HepG2 (cell line): ENCODE measurements around the gene ZNF175. TPM values are rescaled to one million over a fixed set of nuclear protein-coding genes. Genes with fewer than 3 reads are reported as not detected.

Source experiments
- ATAC-seq: fragments of 200-7000 bp; cut with Tn5 transposase; 3 replicates; pipeline ENCODE4 v1.9.1; 2020; ENCODE audit warnings: mild to moderate bottlenecking, moderate library complexity
- BruUV-seq: library from RNA; stranded (reverse); fragments of 400-500 nt; replicated peaks from 2 replicates; lab custom pipeline; 2021; lab: Mats Ljungman, UMichigan
- CTCF ChIA-PET: fragments of 300-600 bp; formaldehyde crosslinking; extraction: SDS; loops from one replicate; lab custom pipeline; 2021; ENCODE audit warnings: low total read pairs, inconsistent platforms, low intra/inter-chr PET ratio; lab: Yijun Ruan, JAX
- POLR2A ChIA-PET: fragments of 350-600 bp; sonication (Branson Sonifier 250); formaldehyde crosslinking; loops from one replicate; lab custom pipeline; 2020; ENCODE audit warnings: antibody characterized with exemption, inconsistent platforms; lab: Yijun Ruan, JAX
- DNase-seq: peaks from one replicate; pipeline ENCODE4 v3.0.0-alpha.2; 2015; ENCODE audit warnings: low spot score
- FAIRE-seq: peaks from 3 replicates; lab custom pipeline; 2011; peaks lifted over from hg19 to GRCh38; lab: Jason Lieb, UNC
- H2AFZ ChIP-seq: one replicate; pipeline ENCODE4 v1.6.1; 2011; ENCODE audit warnings: low read length, inconsistent platforms
- H3K27ac ChIP-seq: fragments of 300-600 bp; 3 replicates; pipeline ENCODE4 v1.8.0; 2011; ENCODE audit warnings: mixed run types, mild to moderate bottlenecking, mixed read lengths, low read length, inconsistent platforms; ENCODE audit not compliant: insufficient read depth; ENCODE audit errors: extremely low read length
- H3K27me3 ChIP-seq, 2 experiments: fragments of 200-600 bp in 1 of 2; 2 replicates in 1 of 2; 3 replicates in 1 of 2; pipeline versions ENCODE4 v1.6.0 to v1.8.0; 2011; ENCODE audit warnings: low read length in 2 of 2, mild to moderate bottlenecking in 2 of 2, moderate library complexity in 2 of 2, inconsistent platforms in 1 of 2; ENCODE audit not compliant: insufficient read depth in 2 of 2, control insufficient read depth in 1 of 2
- H3K36me3 ChIP-seq, 2 experiments: fragments of 200-600 bp in 1 of 2; replicated peaks in 1 of 2; 2 replicates in 1 of 2; 3 replicates in 1 of 2; pipeline versions ENCODE4 v1.5.1 to v1.8.0; 2011; ENCODE audit warnings: low read length in 2 of 2, inconsistent platforms in 1 of 2; ENCODE audit not compliant: insufficient read depth in 2 of 2, control insufficient read depth in 1 of 2
- H3K4me1 ChIP-seq: 2 replicates; pipeline ENCODE4 v1.5.1; 2012; ENCODE audit warnings: low read length, inconsistent platforms; ENCODE audit not compliant: insufficient read depth
- H3K4me2 ChIP-seq: 2 replicates; pipeline ENCODE4 v1.6.0; 2011; ENCODE audit warnings: low read depth, low read length, inconsistent platforms
- H3K4me3 ChIP-seq, 3 experiments: fragments of 200-600 bp in 1 of 3; sonication (generic), shearing (Covaris generic) in 1 of 3; replicated peaks in 1 of 3; 2 replicates each; pipeline ENCODE4 v1.5.1; 2011 to 2016; ENCODE audit warnings: low read length in 3 of 3, inconsistent platforms in 2 of 3, low read depth in 2 of 3, mild to moderate bottlenecking in 2 of 3, control low read depth in 1 of 3, mixed read lengths in 1 of 3; ENCODE audit not compliant: insufficient read depth in 1 of 3
- H3K79me2 ChIP-seq: one replicate; pipeline ENCODE4 v1.6.1; 2011; ENCODE audit warnings: low read length, inconsistent platforms; ENCODE audit not compliant: insufficient read depth
- H3K9ac ChIP-seq: 2 replicates; pipeline ENCODE4 v1.6.0; 2011; ENCODE audit warnings: mild to moderate bottlenecking, low read depth, low read length, inconsistent platforms; ENCODE audit not compliant: insufficient read depth
- H3K9me3 ChIP-seq: 2 replicates; pipeline ENCODE4 v1.5.1; 2012; ENCODE audit warnings: mild to moderate bottlenecking, low read length
- H4K20me1 ChIP-seq: 2 replicates; pipeline ENCODE4 v1.6.0; 2011; ENCODE audit warnings: inconsistent platforms, mild to moderate bottlenecking, low read length, moderate library complexity; ENCODE audit not compliant: insufficient read depth
- CBX5 ChIP-seq: sonication (generic); formaldehyde crosslinking; IDR thresholded peaks from 2 replicates; pipeline ENCODE4 v1.4.0; 2020; ENCODE audit warnings: missing genetic modification reagents, borderline replicate concordance
- CENPX ChIP-seq: sonication (generic); formaldehyde crosslinking; IDR thresholded peaks from 2 replicates; pipeline ENCODE4 v1.9.0; 2021; ENCODE audit warnings: mild to moderate bottlenecking, missing genetic modification reagents, moderate library complexity
- ETV6 ChIP-seq: sonication (generic); formaldehyde crosslinking; conservative IDR thresholded peaks from 2 replicates; pipeline ENCODE4 v1.4.0; 2020; ENCODE audit warnings: missing genetic modification reagents
- FIP1L1 ChIP-seq: fragments of 200-400 bp; formaldehyde crosslinking; IDR thresholded peaks from 2 replicates; pipeline ENCODE4 v1.6.1; 2018; ENCODE audit warnings: low read depth, mild to moderate bottlenecking, low read length, moderate library complexity, borderline replicate concordance; ENCODE audit not compliant: insufficient read depth
- GTF2F1 ChIP-seq: fragments of 150-350 bp; IDR thresholded peaks from 2 replicates; pipeline ENCODE4 v1.6.1; 2014; ENCODE audit warnings: low read length
- IRX3 ChIP-seq: sonication (generic); formaldehyde crosslinking; IDR thresholded peaks from 2 replicates; pipeline ENCODE4 v1.8.1; 2023; ENCODE audit warnings: mild to moderate bottlenecking, low read depth, missing genetic modification reagents, borderline replicate concordance
- MATR3 ChIP-seq: sonication (generic); formaldehyde crosslinking; IDR thresholded peaks from 2 replicates; pipeline ENCODE4 v1.4.0; 2020; ENCODE audit warnings: missing genetic modification reagents
- MTF1 ChIP-seq: sonication (generic); formaldehyde crosslinking; IDR thresholded peaks from 2 replicates; pipeline ENCODE4 v1.5.0; 2020; ENCODE audit warnings: missing genetic modification reagents
- NRL ChIP-seq: sonication (generic); formaldehyde crosslinking; IDR thresholded peaks from 2 replicates; pipeline ENCODE4 v1.5.0; 2020; ENCODE audit warnings: missing genetic modification reagents, mild to moderate bottlenecking, moderate library complexity, borderline replicate concordance
- TFDP1 ChIP-seq: IDR thresholded peaks from 2 replicates; pipeline ENCODE4 v1.6.1; 2016; ENCODE audit warnings: missing compliant biosample characterization, missing genetic modification reagents, borderline replicate concordance
- ZBTB49 ChIP-seq: sonication (generic); formaldehyde crosslinking; IDR thresholded peaks from 2 replicates; pipeline ENCODE4 v1.4.0; 2020; ENCODE audit warnings: missing genetic modification reagents, borderline replicate concordance
- WGBS: methylation state at CpG from one replicate; pipeline ENCODE4 v1.1.6; 2017; ENCODE audit warnings: low lambda C conversion rate; 5-methylcytosine and 5-hydroxymethylcytosine counted together
- in situ Hi-C: cut with HindIII; loops from 2 replicates; pipeline ENCODE4 v1.10.0; 2017; ENCODE audit warnings: low pct_unique_long_range_greater_than_20kb; ENCODE audit not compliant: extremely low pct_ligation_motif_present
- intact Hi-C: fragments of 100-400 bp; cut with micrococcal nuclease; formaldehyde crosslinking; loops from one replicate; pipeline ENCODE4 v1.10.0; 2022; ENCODE audit not compliant: unreplicated experiment
- polyA plus RNA-seq, 8 experiments: library from polyadenylated mRNA; depleted of rRNA in 3 of 8; stranded (reverse) in 7 of 8; unstranded in 1 of 8; fragments of >200 nt; fragmentation: Illumina TruSeq in 4 of 8; extraction: Trizol in 4 of 8; gene quantifications; 2 replicates each; pipeline versions ENCODE4 v1.2.1 to v1.2.3, GENCODE V29; 2011 to 2016; ENCODE audit warnings: low read depth in 4 of 8, missing spikeins in 1 of 8, mixed read lengths in 1 of 8; ENCODE audit not compliant: insufficient read depth in 1 of 8
- total RNA-seq, 5 experiments: library from RNA; depleted of rRNA; stranded (reverse); fragments of >200 nt; fragmentation: Illumina TruSeq; extraction: Trizol; gene quantifications; 2 replicates each; pipeline ENCODE4 v1.2.3, GENCODE V29; 2016; ENCODE audit warnings: low read depth in 1 of 5

ZNF175 gene
- total and polyA plus RNA-seq, 2 of the 13 experiments (the other 11 are each of a cell fraction or from before 2014, with no cell fraction given) = 1.2 to 1.5 TPM

- in situ Hi-C loops (no loop called here), intact Hi-C loops (no loop called here)
- POLR2A ChIA-PET = no interaction called here
- 27% methylated on average over 7 of the region's 8 CpGs for WGBS
- H3K27ac ChIP-seq = no peak overlapping the region
- no peaks in the 10 kb centered on the region for H3K79me2 ChIP-seq
- H4K20me1 ChIP-seq = no peaks in the 10 kb centered on the region
- H3K9ac ChIP-seq = no peak overlapping the region
- no peaks in the 10 kb centered on the region; a peak in 2 of 5 replicates for H3K27me3 ChIP-seq
- H3K4me3 ChIP-seq = no peak overlapping the region
- CTCF ChIA-PET = no interaction called here
- H3K4me1 ChIP-seq = no peaks in the 10 kb centered on the region
- TF ChIP-seq IRX3 (CRISPR knock-in tag) = no peak
- no peak for TF ChIP-seq MATR3 (CRISPR knock-in tag)
- ATAC-seq = no peak
- H2AFZ ChIP-seq = no peak overlapping the region
- no peak for DNase-seq
- FAIRE-seq = no peak
- no TSS peak for BruUV-seq
- H3K4me2 ChIP-seq = no peak overlapping the region
- no peaks in the 10 kb centered on the region for H3K9me3 ChIP-seq
- no peaks in the 10 kb centered on the region for H3K36me3 ChIP-seq
These were observed 46.3 kb upstream of the ZNF175 start for GRCh38 chr19:51524666-51525264.

GRCh38 chr19:51525651-51526050 is 45.4 kb upstream of the ZNF175 start:
- TF ChIP-seq ZBTB49 (CRISPR knock-in tag) (no peak), ETV6 (no peak), CENPX (CRISPR knock-in tag) (no peak), GTF2F1 (no peak), NRL (CRISPR knock-in tag) (no peak), TFDP1 (CRISPR knock-in tag) (no peak), MTF1 (CRISPR knock-in tag) (no peak), FIP1L1 (no peak), CBX5 (no peak)
- in situ Hi-C loops = no loop called here
- ChIA-PET CTCF (no interaction called here), POLR2A (no interaction called here)
- Histone ChIP-seq H3K4me2 (no peak overlapping the region), H4K20me1 (no peaks in the 10 kb centered on the region), H3K4me1 (no peaks in the 10 kb centered on the region), H3K36me3 (no peaks in the 10 kb centered on the region), H3K9me3 (no peaks in the 10 kb centered on the region), H3K27ac (no peak overlapping the region), H2AFZ (no peak overlapping the region), H3K4me3 (no peak overlapping the region), H3K27me3 (no peaks in the 10 kb centered on the region; a peak in 2 of 5 replicates), H3K9ac (no peak overlapping the region), H3K79me2 (no peaks in the 10 kb centered on the region)
- ATAC-seq = no peak
- no TSS peak for BruUV-seq
- intact Hi-C loops = no loop called here
- WGBS = 0% methylated on average over 4 of the region's 4 CpGs
- DNase-seq = no peak
- FAIRE-seq = no peak
